ENCODE results near the gene ANKRD12. TPM values are rescaled to one million over a fixed set of nuclear protein-coding genes. Genes with fewer than 3 reads are reported as not detected.

ANKRD12 gene
- total RNA-seq, 2 experiments from 2014 or later = 160 to 164 TPM

- peaks cover 94% of the 10 kb centered on the region for H3K36me3 Mint-ChIP-seq (ENCODE audit: low read depth)
- no peak for ATAC-seq (ENCODE audit: poor library complexity)
- H3K36me3 ChIP-seq (ENCODE audit: insufficient read depth, low read length) = peaks cover 88% of the 10 kb centered on the region
- no peak for TF ChIP-seq CTCF (IDR thresholded peaks at IDR 0.05)
- H3K4me3 ChIP-seq (ENCODE audit: low read length) = no peak overlapping the region
- H3K4me1 Mint-ChIP-seq (ENCODE audit: low read depth) = peaks cover 12% of the 10 kb centered on the region
- no peak overlapping the region for H3K4me3 Mint-ChIP-seq
- H3K4me1 ChIP-seq (ENCODE audit: insufficient read depth, low read length) = no peaks in the 10 kb centered on the region
- intact Hi-C loops (cut with DNase I, micrococcal nuclease) = loop anchor here in 1 of 2 experiments (2.0 kb wide), 1 partner anchor 51 kb away; no protein-coding TSS in a partner anchor
- H3K27me3 ChIP-seq (ENCODE audit: control insufficient read depth in 1 of 2, insufficient read depth in 2 of 2, low read length in 2 of 2) = no peaks in the 10 kb centered on the region
- H3K27ac Mint-ChIP-seq = no peak overlapping the region
- POLR2A ChIA-PET = interaction anchor here (0.7 to 1.3 kb wide), 3 partner anchors 81 to 114 kb away, joined by 3 to 5 read pairs (median 3); partner anchors contain the start of gene ANKRD12
- H3K27ac ChIP-seq (ENCODE audit: low read depth in 1 of 2, low read length in 2 of 2) = no peak overlapping the region
- no peaks in the 10 kb centered on the region for H3K9me3 Mint-ChIP-seq
- H3K9me3 ChIP-seq (ENCODE audit: control insufficient read depth in 1 of 2, insufficient read depth in 1 of 2, low read length in 2 of 2) = no peaks in the 10 kb centered on the region
- no peak for DNase-seq
- no peaks in the 10 kb centered on the region for H3K27me3 Mint-ChIP-seq
- CTCF ChIA-PET = interaction anchor here (3.4 kb wide), 1 partner anchor 144 kb away, joined by 9 read pairs; no protein-coding TSS in a partner anchor
Measured at GRCh38 chr18:9217743-9218451, 81.3 kb downstream of the ANKRD12 start.

- Histone ChIP-seq H3K27me3 (ENCODE audit: control insufficient read depth in 1 of 2, insufficient read depth in 2 of 2, low read length in 2 of 2) (no peaks in the 10 kb centered on the region), H3K4me3 (ENCODE audit: low read length) (no peak overlapping the region), H3K36me3 (ENCODE audit: insufficient read depth, low read length) (peaks cover 92% of the 10 kb centered on the region), H3K27ac (ENCODE audit: low read depth in 1 of 2, low read length in 2 of 2) (no peak overlapping the region), H3K4me1 (ENCODE audit: insufficient read depth, low read length) (no peaks in the 10 kb centered on the region), H3K9me3 (ENCODE audit: control insufficient read depth in 1 of 2, insufficient read depth in 1 of 2, low read length in 2 of 2) (no peaks in the 10 kb centered on the region)
- no peak overlapping the region for H3K4me3 Mint-ChIP-seq
- no peak overlapping the region for H3K27ac Mint-ChIP-seq
- H3K27me3 Mint-ChIP-seq = no peaks in the 10 kb centered on the region
- CTCF ChIA-PET = no interaction called here
- no peaks in the 10 kb centered on the region for H3K9me3 Mint-ChIP-seq
- TF ChIP-seq CTCF (IDR thresholded peaks at IDR 0.05) = no peak
- H3K4me1 Mint-ChIP-seq (ENCODE audit: low read depth) = peaks cover 5% of the 10 kb centered on the region
- DNase-seq = no peak
- intact Hi-C loops (cut with DNase I, micrococcal nuclease) = no loop called here
- no peak for ATAC-seq (ENCODE audit: poor library complexity)
- H3K36me3 Mint-ChIP-seq (ENCODE audit: low read depth) = peaks cover 95% of the 10 kb centered on the region
- POLR2A ChIA-PET = no interaction called here
Measured at GRCh38 chr18:9221040-9221439, 84.5 kb downstream of the ANKRD12 start.

- no peak overlapping the region for H3K4me3 Mint-ChIP-seq
- Histone ChIP-seq H3K4me3 (ENCODE audit: low read length) (no peak overlapping the region), H3K36me3 (ENCODE audit: insufficient read depth, low read length) (peaks cover 88% of the 10 kb centered on the region), H3K27ac (ENCODE audit: low read depth in 1 of 2, low read length in 2 of 2) (no peak overlapping the region), H3K27me3 (ENCODE audit: control insufficient read depth in 1 of 2, insufficient read depth in 2 of 2, low read length in 2 of 2) (no peaks in the 10 kb centered on the region), H3K9me3 (ENCODE audit: control insufficient read depth in 1 of 2, insufficient read depth in 1 of 2, low read length in 2 of 2) (no peaks in the 10 kb centered on the region), H3K4me1 (ENCODE audit: insufficient read depth, low read length) (no peaks in the 10 kb centered on the region)
- intact Hi-C loops (cut with DNase I, micrococcal nuclease) = no loop called here
- ChIA-PET POLR2A (no interaction called here), CTCF (no interaction called here)
- H3K27me3 Mint-ChIP-seq = no peaks in the 10 kb centered on the region
- DNase-seq (no peak), ATAC-seq (ENCODE audit: poor library complexity) (no peak)
- H3K4me1 Mint-ChIP-seq (ENCODE audit: low read depth) = peaks cover 5% of the 10 kb centered on the region
- H3K9me3 Mint-ChIP-seq = no peaks in the 10 kb centered on the region
- H3K36me3 Mint-ChIP-seq (ENCODE audit: low read depth) = peaks cover 95% of the 10 kb centered on the region
- no peak overlapping the region for H3K27ac Mint-ChIP-seq
- no peak for TF ChIP-seq CTCF (IDR thresholded peaks at IDR 0.05)
Measured at GRCh38 chr18:9221661-9222060, 85.1 kb downstream of the ANKRD12 start.

All from CD4-positive, alpha-beta T cell (primary cell).